HUES64 (cell line): ENCODE measurements around the gene CHST8.

ENCODE experiments used
- H3K27ac ChIP-seq: 2 replicates; pipeline ENCODE4 v1.7.0; 2013; ENCODE audit warnings: low read depth, low read length, inconsistent platforms
- H3K27me3 ChIP-seq: 2 replicates; pipeline ENCODE4 v1.6.1; 2013; ENCODE audit warnings: mild to moderate bottlenecking, low read length; ENCODE audit not compliant: insufficient read depth
- H3K36me3 ChIP-seq: 2 replicates; pipeline ENCODE4 v1.6.1; 2013; ENCODE audit warnings: mild to moderate bottlenecking, low read length; ENCODE audit not compliant: insufficient read depth
- H3K4me1 ChIP-seq: 2 replicates; pipeline ENCODE4 v1.6.1; 2013; ENCODE audit warnings: mild to moderate bottlenecking, low read length, moderate library complexity; ENCODE audit not compliant: insufficient read depth
- H3K4me3 ChIP-seq: 2 replicates; pipeline ENCODE4 v1.5.1; 2013; ENCODE audit warnings: mild to moderate bottlenecking, low read length, moderate library complexity
- H3K9ac ChIP-seq: 2 replicates; pipeline ENCODE4 v1.6.1; 2013; ENCODE audit warnings: mild to moderate bottlenecking, low read depth, low read length
- H3K9me3 ChIP-seq: 2 replicates; pipeline ENCODE4 v1.6.1; 2013; ENCODE audit warnings: low read depth, low read length; ENCODE audit not compliant: insufficient read depth
- whole genome bisulfite sequencing: fragments of 150-250, 120-280 bp; methylation state at CpG from one replicate; pipeline ENCODE4 v1.1.7; 2013; ENCODE audit warnings: missing lambda C conversion rate; 5-methylcytosine and 5-hydroxymethylcytosine counted together

CHST8 gene

DNA sequence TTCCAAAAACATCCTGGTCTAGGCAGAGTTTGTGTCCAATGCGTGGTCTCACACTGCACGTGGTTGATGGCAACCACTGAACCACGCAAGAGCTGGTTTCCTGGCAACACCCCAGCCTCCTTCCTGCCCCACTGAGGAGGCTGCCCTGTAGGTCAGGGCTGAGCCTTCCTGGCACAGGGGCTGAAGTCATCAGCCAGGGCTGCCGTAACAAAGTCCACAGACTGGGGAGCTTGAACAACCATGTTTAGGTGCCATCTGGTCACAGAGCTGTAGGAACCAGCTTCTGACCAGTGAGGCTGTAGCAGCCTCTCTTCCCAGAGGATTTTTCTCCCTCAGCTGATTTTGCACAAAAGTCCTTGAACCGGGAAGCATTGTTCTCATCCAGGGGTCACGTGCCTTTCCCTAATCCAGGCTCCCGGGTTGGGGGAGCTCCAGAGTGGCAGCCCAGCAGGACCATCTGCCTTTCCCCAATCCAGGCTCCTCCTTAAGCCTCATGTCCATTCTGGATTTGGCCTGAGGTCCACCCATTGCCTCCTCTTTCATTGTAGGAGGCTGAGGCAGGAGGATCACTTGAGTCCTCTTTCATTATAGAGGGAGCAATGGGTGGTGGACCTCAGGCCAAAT, 53.9 kb downstream of the CHST8 start:
- Histone ChIP-seq H3K9me3 (no peaks in the 10 kb centered on the region), H3K9ac (no peak overlapping the region), H3K36me3 (no peaks in the 10 kb centered on the region), H3K4me1 (no peaks in the 10 kb centered on the region), H3K4me3 (no peak overlapping the region), H3K27me3 (no peaks in the 10 kb centered on the region), H3K27ac (no peak overlapping the region)
- WGBS: 89% methylated on average over 7 of the region's 7 CpGs

DNA sequence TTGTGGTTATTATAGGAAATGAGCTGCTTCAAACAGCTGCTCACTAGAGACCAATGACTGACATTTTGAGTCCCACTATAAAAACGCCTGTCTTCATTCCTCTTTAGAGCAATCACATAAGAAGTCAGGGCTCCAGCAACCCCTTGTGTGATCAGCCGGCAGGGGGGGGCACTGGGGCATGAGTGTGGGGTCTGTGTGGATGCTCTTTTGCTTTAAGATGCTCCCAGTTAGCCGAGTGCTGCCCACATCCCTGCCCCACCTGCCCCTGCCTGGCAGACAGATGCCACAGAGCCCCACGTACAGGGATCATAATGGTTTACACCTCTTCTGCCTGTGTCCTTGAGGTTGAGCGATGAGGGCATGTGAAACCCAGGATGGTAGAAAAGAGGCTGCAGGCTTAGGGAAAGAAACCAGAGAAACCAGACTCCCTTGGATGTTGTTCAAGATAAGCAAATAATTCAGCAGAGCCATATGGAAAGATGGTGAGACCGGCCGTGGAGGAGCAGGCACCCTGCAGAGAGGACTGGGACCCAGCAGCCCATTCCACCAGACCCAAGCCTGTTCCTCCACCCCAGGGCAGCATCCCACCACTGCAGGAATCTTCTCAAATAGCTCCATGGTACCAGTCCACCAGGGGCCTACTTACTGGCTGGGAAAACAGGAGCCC, 55.4 kb downstream of the CHST8 start:
- H3K27me3 ChIP-seq: no peaks in the 10 kb centered on the region
- WGBS: 90% methylated on average over 7 of the region's 7 CpGs
- H3K27ac ChIP-seq: no peak overlapping the region
- no peaks in the 10 kb centered on the region for H3K36me3 ChIP-seq
- H3K4me3 ChIP-seq: no peak overlapping the region
- no peaks in the 10 kb centered on the region for H3K4me1 ChIP-seq
- no peaks in the 10 kb centered on the region for H3K9me3 ChIP-seq
- H3K9ac ChIP-seq: no peak overlapping the region

DNA sequence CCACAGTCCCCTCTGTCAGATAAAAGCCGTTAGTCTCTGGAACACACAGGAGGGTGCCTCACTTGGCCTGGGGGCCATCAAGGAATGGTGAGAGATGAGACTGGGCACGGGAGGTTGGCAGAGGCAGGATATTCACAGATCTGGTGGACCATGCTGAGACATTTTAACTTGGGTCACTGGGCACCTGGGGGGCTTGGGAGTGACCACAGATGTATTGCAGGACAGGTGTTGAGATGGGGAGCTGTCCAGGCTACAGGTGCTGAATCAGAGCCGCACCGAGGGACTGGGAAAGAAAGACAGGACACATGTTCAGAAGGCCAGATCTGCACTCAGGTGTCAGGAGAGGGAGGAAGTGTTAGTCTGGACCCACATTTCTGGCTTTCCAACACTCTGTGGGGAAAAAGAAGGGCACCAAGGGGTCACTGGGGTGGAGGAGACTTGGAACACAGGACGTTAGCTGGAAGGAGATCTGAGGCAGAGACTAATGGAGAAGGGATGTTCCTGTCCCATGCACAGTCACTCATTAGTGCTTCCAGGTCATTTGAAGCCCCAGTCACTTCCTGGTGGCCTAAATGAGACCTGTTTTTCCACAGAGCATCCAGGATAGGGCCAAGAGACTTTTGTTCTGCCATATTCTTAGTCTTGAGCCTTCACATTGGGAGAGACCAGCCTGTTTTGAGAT, 56.1 kb downstream of the CHST8 start:
- no peaks in the 10 kb centered on the region for H3K4me1 ChIP-seq
- H3K36me3 ChIP-seq: no peaks in the 10 kb centered on the region
- no peak overlapping the region for H3K27ac ChIP-seq
- no peaks in the 10 kb centered on the region for H3K9me3 ChIP-seq
- H3K27me3 ChIP-seq: no peaks in the 10 kb centered on the region
- no peak overlapping the region for H3K4me3 ChIP-seq
- H3K9ac ChIP-seq: no peak overlapping the region
- WGBS: 68% methylated on average over 5 of the region's 5 CpGs

DNA sequence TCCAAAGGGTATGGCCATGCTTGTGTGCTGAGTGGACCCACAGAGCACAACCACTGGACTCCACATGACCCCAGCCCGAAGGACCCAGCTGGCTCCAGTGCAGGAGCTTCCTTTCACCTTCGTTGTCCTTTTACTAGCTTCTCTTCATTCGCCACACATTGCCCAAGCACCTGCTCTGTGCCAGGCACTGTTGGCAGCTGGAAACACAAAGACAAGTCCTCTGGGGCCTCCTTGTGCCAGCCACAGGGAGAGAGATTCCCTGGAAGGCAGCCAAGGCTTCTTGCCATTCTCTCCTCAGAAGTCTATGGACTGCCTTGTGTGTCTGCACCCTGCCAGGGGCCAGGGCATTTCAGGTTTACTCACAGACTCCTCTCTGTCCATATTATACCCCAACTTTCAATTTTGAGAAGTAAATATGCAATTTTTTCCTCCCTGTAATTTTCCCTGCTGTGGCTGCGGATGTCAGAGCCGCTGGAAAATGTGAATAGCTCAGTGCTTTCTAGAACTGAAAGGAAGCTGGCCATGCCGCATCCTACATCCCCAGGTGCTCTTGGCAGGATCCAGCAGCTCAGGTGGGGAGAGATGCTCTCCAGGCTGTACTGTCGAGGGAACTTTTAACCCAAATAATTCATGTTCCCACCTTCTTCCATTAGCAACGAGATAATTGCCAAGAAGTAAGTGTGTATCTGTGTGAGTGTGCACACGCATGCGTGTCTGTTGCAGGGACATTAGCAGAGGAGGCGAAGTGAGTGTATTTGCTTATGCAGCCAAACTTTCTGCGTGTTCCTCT, 57.2 kb downstream of the CHST8 start:
- 88% methylated on average over 12 of the region's 12 CpGs for WGBS
- H3K4me3 ChIP-seq: no peak overlapping the region
- no peaks in the 10 kb centered on the region for H3K9me3 ChIP-seq
- H3K27me3 ChIP-seq: no peaks in the 10 kb centered on the region
- no peak overlapping the region for H3K9ac ChIP-seq
- no peaks in the 10 kb centered on the region for H3K36me3 ChIP-seq
- no peak overlapping the region for H3K27ac ChIP-seq
- no peaks in the 10 kb centered on the region for H3K4me1 ChIP-seq

DNA sequence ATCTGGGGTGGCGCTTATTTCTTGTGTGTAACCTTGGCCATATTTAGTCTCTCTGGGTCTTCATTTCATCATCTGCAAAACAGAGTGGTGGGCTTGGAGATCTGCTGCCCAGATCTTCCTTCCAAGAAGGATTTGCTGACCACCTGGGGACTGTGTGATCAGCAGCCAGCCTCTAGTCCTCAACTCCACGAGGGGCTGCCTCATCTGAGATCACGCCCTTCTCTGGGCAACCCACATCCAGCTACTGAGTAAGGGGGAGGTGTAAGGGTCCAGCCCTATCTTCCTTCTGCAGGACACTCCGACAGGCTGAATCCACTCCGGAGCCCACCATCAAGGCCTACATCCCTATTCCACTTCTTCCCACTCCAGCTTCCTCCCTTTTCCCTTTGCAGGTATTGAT, 57.9 kb downstream of the CHST8 start:
- WGBS: 89% methylated on average over 5 of the region's 5 CpGs
- H3K4me3 ChIP-seq: no peak overlapping the region

DNA sequence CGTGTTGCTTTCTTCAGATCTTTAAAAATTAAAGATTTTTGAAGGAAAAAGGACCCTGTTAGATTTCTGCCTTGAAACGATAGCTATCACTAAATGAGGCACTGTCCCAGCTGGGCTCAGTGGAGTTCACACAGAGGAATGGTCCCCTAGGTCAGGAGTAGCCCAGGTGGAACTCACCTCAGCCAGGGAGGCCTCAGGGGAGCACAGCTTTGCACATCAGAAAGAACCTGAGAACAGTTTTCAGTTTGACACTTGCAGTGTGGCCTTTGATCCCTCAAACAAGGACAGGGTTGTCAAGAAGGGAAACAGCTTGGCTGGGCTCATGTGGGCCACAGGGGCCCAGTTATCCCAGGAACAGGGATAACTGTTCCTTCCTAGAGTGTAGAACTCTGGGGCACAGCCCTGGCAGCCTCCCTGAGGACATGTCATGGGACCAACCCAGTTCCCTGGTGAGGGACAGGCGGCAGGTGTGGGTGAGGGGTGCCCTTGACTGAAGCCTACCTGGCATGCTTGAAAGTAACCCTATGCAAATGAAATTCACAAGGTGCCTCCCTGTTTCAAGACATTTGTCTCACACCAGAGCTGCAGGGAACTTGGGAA, 59.4 kb downstream of the CHST8 start:
- Histone ChIP-seq H3K4me1 (0 out of 2 replicates have a peak, but pooled peaks cover 3% of the 10 kb centered on the region), H3K27me3 (0 out of 2 replicates have a peak, but pooled peaks cover 6% of the 10 kb centered on the region), H3K9ac (no peak overlapping the region), H3K9me3 (no peaks in the 10 kb centered on the region), H3K27ac (no peak overlapping the region), H3K36me3 (no peaks in the 10 kb centered on the region), H3K4me3 (no peak overlapping the region)
- WGBS: 92% methylated on average over 3 of the region's 3 CpGs

More for the DNA sequence above, 57.9 kb downstream of the CHST8 start:
- Histone ChIP-seq H3K4me1 (no peaks in the 10 kb centered on the region), H3K36me3 (no peaks in the 10 kb centered on the region), H3K27ac (no peak overlapping the region), H3K9me3 (no peaks in the 10 kb centered on the region), H3K9ac (no peak overlapping the region), H3K27me3 (no peaks in the 10 kb centered on the region)

DNA sequence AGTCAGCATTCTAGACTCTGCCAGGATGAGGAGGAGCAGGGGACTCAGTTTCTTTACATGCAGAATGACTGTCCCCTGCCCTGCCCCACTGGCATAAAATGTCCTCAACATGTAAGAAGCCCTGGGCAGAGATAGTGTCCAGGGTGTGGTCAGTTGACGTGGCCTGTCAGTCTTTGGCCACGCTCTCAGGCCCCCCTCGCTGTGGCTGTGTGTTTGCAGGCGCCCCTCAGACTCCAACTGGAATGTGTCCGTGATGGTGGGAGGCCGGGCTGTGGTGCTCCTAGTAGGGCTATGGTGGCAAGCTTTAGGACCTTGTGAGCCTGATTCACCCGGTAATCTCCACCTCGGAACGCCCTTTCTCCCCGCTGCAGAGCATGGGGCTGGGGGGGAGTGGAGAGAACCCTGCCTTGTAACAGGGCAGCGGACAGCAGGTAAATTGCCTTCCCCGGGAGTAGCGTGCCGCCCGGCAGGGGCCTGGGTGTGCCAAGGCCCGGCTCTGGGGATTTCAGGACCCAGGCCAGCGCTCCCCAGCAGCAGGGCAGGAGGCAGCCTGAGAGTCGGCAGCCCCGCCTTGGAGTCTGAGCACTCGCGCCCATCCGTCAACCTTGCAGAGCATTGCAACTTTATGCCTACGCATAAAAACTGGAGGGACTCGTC, 62.3 kb downstream of the CHST8 start:
- H3K27me3 ChIP-seq: 0 out of 2 replicates have a peak, but pooled peaks cover 6% of the 10 kb centered on the region
- 22% methylated on average over 24 of the region's 24 CpGs for WGBS
- H3K4me3 ChIP-seq: peak overlapping the region; percentile 30
- 0 out of 2 replicates have a peak, but pooled peaks cover 3% of the 10 kb centered on the region for H3K4me1 ChIP-seq
- H3K27ac ChIP-seq: no peak overlapping the region
- H3K9ac ChIP-seq: no peak overlapping the region
- no peaks in the 10 kb centered on the region for H3K9me3 ChIP-seq
- H3K36me3 ChIP-seq: no peaks in the 10 kb centered on the region

DNA sequence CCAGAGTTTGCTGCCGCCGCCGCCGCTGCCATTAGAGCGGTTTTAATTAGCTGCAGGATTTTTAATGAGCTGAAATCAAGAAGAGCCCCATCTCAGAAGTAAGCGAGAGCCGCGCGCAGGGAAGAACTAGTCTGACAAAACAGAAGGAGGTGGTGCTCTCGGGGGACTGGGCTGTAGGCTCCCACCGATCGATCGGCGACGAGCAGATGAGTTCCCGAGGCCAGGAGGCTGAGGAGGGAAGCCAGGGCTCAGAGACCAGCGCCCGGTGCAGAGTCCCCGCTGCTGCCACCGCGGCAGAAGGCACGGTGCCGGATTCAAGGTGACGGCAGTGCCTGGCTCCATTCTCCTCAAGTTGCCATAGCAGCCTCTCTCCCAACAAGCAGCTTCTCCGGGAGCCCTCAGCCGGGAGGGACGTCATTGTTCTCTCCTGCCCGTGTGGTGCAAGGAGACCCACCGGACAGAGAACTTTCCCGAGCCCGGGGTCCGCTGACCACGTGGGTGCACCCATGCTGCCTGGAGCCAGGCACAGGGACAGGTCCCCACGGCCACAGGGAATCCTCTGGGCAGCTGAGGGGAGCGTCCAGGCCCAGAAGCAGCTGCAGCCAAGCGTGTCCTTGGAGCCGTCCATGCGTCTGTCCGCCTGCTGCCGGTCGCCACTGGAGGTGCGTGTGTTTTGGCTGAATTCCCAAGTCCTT, 62.9 kb downstream of the CHST8 start:
- H3K4me3 ChIP-seq: peak overlapping the region; percentile 30
- H3K27ac ChIP-seq: no peak overlapping the region
- no peaks in the 10 kb centered on the region for H3K36me3 ChIP-seq
- no peak overlapping the region for H3K9ac ChIP-seq
- H3K4me1 ChIP-seq: 0 out of 2 replicates have a peak, but pooled peaks cover 3% of the 10 kb centered on the region
- 37% methylated on average over 42 of the region's 42 CpGs for WGBS
- no peaks in the 10 kb centered on the region for H3K9me3 ChIP-seq
- H3K27me3 ChIP-seq: 0 out of 2 replicates have a peak, but pooled peaks cover 6% of the 10 kb centered on the region

DNA sequence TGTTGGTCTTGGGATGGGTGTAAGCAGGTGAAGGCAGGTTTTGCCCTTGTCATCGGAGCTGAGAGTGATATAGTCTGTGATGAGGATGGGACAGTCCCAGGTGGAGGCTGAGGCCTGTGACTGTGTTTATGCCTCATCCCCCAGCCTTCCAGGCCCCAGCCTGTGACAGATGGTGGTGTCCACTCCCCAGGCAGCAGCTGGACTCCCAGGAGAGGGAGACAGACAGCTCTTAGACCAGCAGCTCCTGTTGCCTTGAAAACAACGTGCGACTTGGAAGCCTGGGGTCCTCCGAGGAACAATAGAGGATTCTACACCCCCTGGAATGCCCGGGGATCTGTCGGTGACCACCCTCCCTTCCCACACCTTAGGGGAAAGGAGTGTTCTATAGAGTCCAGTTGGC, 63.8 kb downstream of the CHST8 start:
- no peaks in the 10 kb centered on the region for H3K9me3 ChIP-seq
- 0 out of 2 replicates have a peak, but pooled peaks cover 3% of the 10 kb centered on the region for H3K4me1 ChIP-seq
- no peak overlapping the region for H3K4me3 ChIP-seq
- 0 out of 2 replicates have a peak, but pooled peaks cover 6% of the 10 kb centered on the region for H3K27me3 ChIP-seq
- no peaks in the 10 kb centered on the region for H3K36me3 ChIP-seq
- no peak overlapping the region for H3K9ac ChIP-seq
- 94% methylated on average over 6 of the region's 6 CpGs for WGBS
- no peak overlapping the region for H3K27ac ChIP-seq

DNA sequence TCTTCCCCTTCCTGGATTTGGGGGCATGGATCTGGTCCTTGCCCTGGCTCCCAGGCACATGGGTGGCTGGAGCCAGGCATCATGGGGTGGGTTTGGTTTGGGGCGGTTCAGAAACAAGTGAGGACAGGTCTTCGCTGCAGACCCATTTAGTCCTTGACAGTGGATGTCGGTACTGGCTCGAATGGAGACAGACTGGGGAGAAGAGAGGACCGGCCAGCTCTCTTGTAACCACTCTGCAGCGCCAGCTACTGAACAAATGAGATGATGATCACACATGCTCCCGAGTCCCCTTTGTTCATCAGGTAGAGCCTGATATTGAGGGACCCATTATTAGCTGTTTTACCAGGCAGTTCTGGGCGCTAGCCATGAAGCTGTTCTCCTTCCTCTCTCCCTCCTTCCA, 64.5 kb downstream of the CHST8 start:
- H3K4me3 ChIP-seq: no peak overlapping the region
- no peaks in the 10 kb centered on the region for H3K36me3 ChIP-seq
- H3K27ac ChIP-seq: no peak overlapping the region
- H3K9ac ChIP-seq: no peak overlapping the region
- H3K9me3 ChIP-seq: no peaks in the 10 kb centered on the region
- 0 out of 2 replicates have a peak, but pooled peaks cover 3% of the 10 kb centered on the region for H3K4me1 ChIP-seq
- WGBS: 90% methylated on average over 8 of the region's 8 CpGs
- H3K27me3 ChIP-seq: 0 out of 2 replicates have a peak, but pooled peaks cover 6% of the 10 kb centered on the region
